DLD1 (cell line): ENCODE data around the gene TLCD5.

Experiments
- in situ Hi-C: cut with HindIII; loops from 2 replicates; pipeline ENCODE4 v1.10.0; 2017; ENCODE audit warnings: low sequenced_read_pairs

Gene TLCD5

GRCh38 chr11:120375076-120375475 lies 50.0 kb downstream of the TLCD5 start:
- in situ Hi-C loops = no loop called here

- in situ Hi-C loops = no loop called here
Observed at GRCh38 chr11:120376547-120377182, 51.6 kb downstream of the TLCD5 start.

- in situ Hi-C loops = no loop called here
Observed at GRCh38 chr11:120378474-120378873, 53.4 kb downstream of the TLCD5 start.

- in situ Hi-C loops = no loop called here
Observed at GRCh38 chr11:120381401-120381800, 56.3 kb downstream of the TLCD5 start.
